Ascending aorta (tissue), 2 donors: ENCODE data around the gene TCOF1. TPM values are rescaled to one million over a fixed set of nuclear protein-coding genes. Genes with fewer than 3 reads are reported as not detected.

ENCODE experiments used
- DNase-seq, 2 donors: peaks; one replicate each; pipeline ENCODE4 v3.0.0-alpha.2; 2019; ENCODE audit warnings: low spot score in 2 of 2
- H3K27ac ChIP-seq, 2 donors: fragments of 200-600 bp; sonication (generic); one replicate each; pipeline ENCODE4 v1.5.1; 2016 to 2017; ENCODE audit warnings: mild to moderate bottlenecking in 1 of 2
- H3K27me3 ChIP-seq: fragments of 200-600 bp; sonication (generic); one replicate; pipeline ENCODE4 v1.5.1; 2017
- H3K36me3 ChIP-seq, 2 donors: fragments of 200-600 bp; sonication (generic); one replicate each; pipeline ENCODE4 v1.5.1; 2016
- H3K4me1 ChIP-seq, 2 donors: fragments of 200-600 bp; sonication (generic); one replicate each; pipeline ENCODE4 v1.5.1; 2016 to 2017; ENCODE audit warnings: mild to moderate bottlenecking in 1 of 2
- H3K4me3 ChIP-seq, 2 donors: fragments of 200-600 bp; sonication (generic); one replicate each; pipeline ENCODE4 v1.5.1; 2016 to 2017; ENCODE audit warnings: mild to moderate bottlenecking in 1 of 2
- H3K9me3 ChIP-seq, 2 donors: fragments of 200-600 bp; sonication (generic); one replicate each; pipeline ENCODE4 v1.5.1; 2016
- intact Hi-C: fragments of 100-400 bp; cut with DNase I; formaldehyde crosslinking; loops from one replicate; pipeline ENCODE4 v1.15.1; 2023
- total RNA-seq: library from RNA; depleted of rRNA; stranded (reverse); fragments of >200 nt; gene quantifications from one replicate; pipeline ENCODE4 v1.1.0, GENCODE V29; 2016
- TF ChIP-seq, protein P1 (sequence below), 3 experiments: fragments of 200-600 bp in 2 of 3; fragments of 450-650 bp in 1 of 3; sonication (generic) in 2 of 3; IDR thresholded peaks; one replicate each; pipeline ENCODE4 v1.5.1; 2016 to 2019; ENCODE audit warnings: antibody characterized with exemption in 3 of 3, mild to moderate bottlenecking in 1 of 3, moderate library complexity in 1 of 3

Gene TCOF1
- total RNA-seq, 1 donor from 2014 or later, result 31.4 TPM

DNA sequence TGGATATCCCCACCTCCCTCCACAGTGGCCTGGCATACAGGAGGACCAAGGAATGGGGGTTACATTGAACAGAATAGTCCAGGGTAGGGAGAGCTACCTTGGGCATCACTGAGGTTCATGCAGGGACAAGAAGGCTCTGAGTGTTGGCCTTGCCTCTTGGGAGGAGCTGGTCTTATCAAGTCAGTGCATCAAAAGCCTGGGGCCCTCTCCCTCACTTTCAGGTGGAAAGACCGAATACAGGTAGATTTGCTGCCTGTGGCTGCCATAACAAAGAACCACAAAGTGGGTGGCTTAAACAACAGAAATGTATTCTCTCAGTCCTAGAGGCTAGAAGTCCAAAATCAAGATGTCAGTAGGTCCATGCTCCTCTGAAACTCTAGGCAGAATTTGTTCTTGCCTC, 36.3 kb upstream of the TCOF1 start:
- H3K36me3 ChIP-seq, result no peaks in the 10 kb centered on the region
- TF ChIP-seq, protein P1, sequence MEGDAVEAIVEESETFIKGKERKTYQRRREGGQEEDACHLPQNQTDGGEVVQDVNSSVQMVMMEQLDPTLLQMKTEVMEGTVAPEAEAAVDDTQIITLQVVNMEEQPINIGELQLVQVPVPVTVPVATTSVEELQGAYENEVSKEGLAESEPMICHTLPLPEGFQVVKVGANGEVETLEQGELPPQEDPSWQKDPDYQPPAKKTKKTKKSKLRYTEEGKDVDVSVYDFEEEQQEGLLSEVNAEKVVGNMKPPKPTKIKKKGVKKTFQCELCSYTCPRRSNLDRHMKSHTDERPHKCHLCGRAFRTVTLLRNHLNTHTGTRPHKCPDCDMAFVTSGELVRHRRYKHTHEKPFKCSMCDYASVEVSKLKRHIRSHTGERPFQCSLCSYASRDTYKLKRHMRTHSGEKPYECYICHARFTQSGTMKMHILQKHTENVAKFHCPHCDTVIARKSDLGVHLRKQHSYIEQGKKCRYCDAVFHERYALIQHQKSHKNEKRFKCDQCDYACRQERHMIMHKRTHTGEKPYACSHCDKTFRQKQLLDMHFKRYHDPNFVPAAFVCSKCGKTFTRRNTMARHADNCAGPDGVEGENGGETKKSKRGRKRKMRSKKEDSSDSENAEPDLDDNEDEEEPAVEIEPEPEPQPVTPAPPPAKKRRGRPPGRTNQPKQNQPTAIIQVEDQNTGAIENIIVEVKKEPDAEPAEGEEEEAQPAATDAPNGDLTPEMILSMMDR (IDR thresholded peaks at IDR 0.05), result no peak
- no peak for DNase-seq
- no peak overlapping the region for H3K4me3 ChIP-seq
- H3K9me3 ChIP-seq, result no peaks in the 10 kb centered on the region
- intact Hi-C loops, result no loop called here
- H3K4me1 ChIP-seq, result no peaks in the 10 kb centered on the region
- H3K27me3 ChIP-seq, result no peaks in the 10 kb centered on the region
- no peak overlapping the region for H3K27ac ChIP-seq

DNA sequence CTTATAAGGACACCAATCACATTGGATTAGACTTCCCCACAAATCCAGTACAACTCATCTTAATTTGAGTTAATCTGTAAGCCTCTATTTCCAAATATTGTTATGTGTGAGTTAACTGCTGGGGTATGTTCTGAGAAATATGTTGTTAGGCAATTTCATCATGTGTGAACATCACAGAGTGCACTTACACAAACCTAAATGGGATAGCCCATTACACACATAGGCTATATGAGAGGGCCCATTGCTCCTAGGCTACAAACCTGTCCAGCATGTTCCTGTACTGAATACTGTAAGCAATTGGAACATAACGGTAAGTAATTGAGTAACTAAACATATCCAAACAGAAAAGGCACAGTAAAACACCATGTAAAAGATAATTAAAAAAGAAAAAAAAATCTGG, 35.7 kb upstream of the TCOF1 start:
- intact Hi-C loops, result no loop called here
- Histone ChIP-seq H3K9me3 (no peaks in the 10 kb centered on the region), H3K27ac (no peak overlapping the region), H3K4me1 (no peaks in the 10 kb centered on the region), H3K27me3 (no peaks in the 10 kb centered on the region), H3K36me3 (no peaks in the 10 kb centered on the region), H3K4me3 (no peak overlapping the region)
- no peak for DNase-seq
- TF ChIP-seq, protein P1 (IDR thresholded peaks at IDR 0.05), result no peak

DNA sequence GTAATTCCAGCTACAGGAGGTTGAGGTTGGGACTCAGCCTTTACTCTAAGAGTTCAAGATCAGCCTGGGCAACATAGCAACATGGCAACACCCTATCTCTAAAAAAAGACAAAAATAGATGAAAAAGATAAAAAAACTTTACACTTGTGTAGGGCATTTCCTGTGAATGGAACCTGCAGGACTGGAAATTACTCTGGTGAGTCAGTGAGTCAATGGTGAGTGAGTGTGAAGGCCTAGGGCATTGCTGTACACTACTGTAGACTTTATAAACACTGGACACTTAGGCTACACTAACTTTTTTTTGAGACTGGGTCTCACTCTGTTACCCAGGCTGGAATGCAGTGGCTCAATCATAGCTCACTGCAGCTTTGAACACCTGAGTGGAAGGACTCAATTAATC, 35.3 kb upstream of the TCOF1 start:
- no peak overlapping the region for H3K27ac ChIP-seq
- H3K4me1 ChIP-seq, result no peaks in the 10 kb centered on the region
- no peaks in the 10 kb centered on the region for H3K9me3 ChIP-seq
- TF ChIP-seq, protein P1 (IDR thresholded peaks at IDR 0.05), result no peak
- DNase-seq, result no peak
- intact Hi-C loops, result no loop called here
- H3K36me3 ChIP-seq, result no peaks in the 10 kb centered on the region
- H3K4me3 ChIP-seq, result no peak overlapping the region
- H3K27me3 ChIP-seq, result no peaks in the 10 kb centered on the region

DNA sequence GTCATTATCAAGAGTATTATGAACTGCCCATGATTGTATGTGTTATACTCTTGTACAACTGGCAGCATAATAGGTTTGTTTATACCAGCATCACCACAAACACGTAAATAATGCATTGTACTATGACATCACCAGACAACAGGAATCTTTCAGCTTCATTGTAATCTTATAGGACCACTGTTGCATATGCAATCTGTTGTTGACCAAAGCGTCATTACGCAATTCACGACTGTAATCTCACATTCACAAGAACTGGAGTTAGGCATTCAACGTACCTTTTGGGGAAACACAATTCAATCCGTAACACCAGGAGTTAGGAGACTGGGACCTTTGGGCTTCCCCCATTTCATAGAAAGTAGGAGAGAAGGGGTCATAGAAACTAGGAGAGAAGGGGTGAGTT, 34.4 kb upstream of the TCOF1 start:
- no peaks in the 10 kb centered on the region for H3K4me1 ChIP-seq
- intact Hi-C loops, result no loop called here
- H3K36me3 ChIP-seq, result no peaks in the 10 kb centered on the region
- H3K27me3 ChIP-seq, result no peaks in the 10 kb centered on the region
- TF ChIP-seq, protein P1 (IDR thresholded peaks at IDR 0.05), result no peak
- H3K4me3 ChIP-seq, result no peak overlapping the region
- H3K27ac ChIP-seq, result no peak overlapping the region
- no peak for DNase-seq
- H3K9me3 ChIP-seq, result no peaks in the 10 kb centered on the region

DNA sequence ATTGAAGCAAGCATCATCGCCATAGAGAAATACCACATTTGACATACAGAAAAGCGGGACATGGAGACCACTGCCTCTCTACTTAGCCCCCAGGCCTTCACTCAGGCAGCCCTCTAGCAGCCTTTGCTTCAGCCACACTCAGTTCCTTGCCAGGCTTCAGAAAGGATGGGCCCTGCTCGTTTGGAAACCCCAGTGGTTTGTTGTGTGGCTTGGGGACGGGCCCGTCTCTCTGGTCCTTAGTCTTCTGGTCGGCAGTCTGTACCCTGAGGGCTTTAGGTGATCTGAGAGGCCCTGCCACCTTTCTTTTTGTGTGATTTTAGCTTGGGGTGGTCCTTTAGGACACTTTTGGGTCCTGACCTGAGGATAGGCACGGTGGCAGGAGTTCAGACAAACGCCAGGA, 33.7 kb upstream of the TCOF1 start:
- H3K27me3 ChIP-seq, result no peaks in the 10 kb centered on the region
- no peak overlapping the region for H3K4me3 ChIP-seq
- intact Hi-C loops, result no loop called here
- no peaks in the 10 kb centered on the region for H3K9me3 ChIP-seq
- DNase-seq, result no peak
- H3K36me3 ChIP-seq, result no peaks in the 10 kb centered on the region
- TF ChIP-seq, protein P1 (IDR thresholded peaks at IDR 0.05), result no peak
- no peak overlapping the region for H3K27ac ChIP-seq
- H3K4me1 ChIP-seq, result no peaks in the 10 kb centered on the region

DNA sequence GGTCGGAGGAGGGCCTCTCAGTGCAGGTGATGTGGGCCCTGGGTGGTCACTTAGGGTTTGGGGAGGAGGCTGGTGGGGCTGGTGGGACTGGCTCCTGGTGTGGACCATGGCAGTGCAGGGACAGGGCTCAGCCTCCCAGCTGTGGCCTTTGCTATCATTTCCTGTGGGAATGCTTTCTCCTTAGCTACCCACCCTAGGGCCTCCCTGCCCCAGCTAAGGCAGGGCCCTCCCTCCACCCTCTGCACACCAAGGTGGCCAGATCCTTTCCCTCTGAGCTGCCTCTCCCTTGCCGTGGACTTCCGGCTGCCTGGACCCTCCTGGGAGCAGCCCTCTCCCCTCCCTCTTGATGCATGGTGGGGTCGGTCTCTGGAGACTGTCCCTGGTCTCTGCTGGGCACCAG, 32.1 kb upstream of the TCOF1 start:
- no peaks in the 10 kb centered on the region for H3K36me3 ChIP-seq
- TF ChIP-seq, protein P1 (IDR thresholded peaks at IDR 0.05), result no peak
- H3K27ac ChIP-seq, result no peak overlapping the region
- no peaks in the 10 kb centered on the region for H3K4me1 ChIP-seq
- H3K27me3 ChIP-seq, result no peaks in the 10 kb centered on the region
- H3K4me3 ChIP-seq, result no peak overlapping the region
- no peaks in the 10 kb centered on the region for H3K9me3 ChIP-seq
- intact Hi-C loops, result no loop called here
- no peak for DNase-seq
